GM19452 (cell line): ENCODE results near the gene MEP1B.
"Not testable (repeated sequence)": the region's sequence is repeated elsewhere in the genome, so short reads cannot be mapped to it uniquely, and the experiment has no call there.

Experiments
- ATAC-seq: cut with Tn5 transposase; IDR thresholded peaks from one replicate; pipeline ENCODE4 v1.9.1; 2021; ENCODE audit not compliant: unreplicated experiment

The MEP1B gene

GRCh38 chr18:32208577-32208976 lies 18.7 kb downstream of the MEP1B start:
- no peak for ATAC-seq

DNA sequence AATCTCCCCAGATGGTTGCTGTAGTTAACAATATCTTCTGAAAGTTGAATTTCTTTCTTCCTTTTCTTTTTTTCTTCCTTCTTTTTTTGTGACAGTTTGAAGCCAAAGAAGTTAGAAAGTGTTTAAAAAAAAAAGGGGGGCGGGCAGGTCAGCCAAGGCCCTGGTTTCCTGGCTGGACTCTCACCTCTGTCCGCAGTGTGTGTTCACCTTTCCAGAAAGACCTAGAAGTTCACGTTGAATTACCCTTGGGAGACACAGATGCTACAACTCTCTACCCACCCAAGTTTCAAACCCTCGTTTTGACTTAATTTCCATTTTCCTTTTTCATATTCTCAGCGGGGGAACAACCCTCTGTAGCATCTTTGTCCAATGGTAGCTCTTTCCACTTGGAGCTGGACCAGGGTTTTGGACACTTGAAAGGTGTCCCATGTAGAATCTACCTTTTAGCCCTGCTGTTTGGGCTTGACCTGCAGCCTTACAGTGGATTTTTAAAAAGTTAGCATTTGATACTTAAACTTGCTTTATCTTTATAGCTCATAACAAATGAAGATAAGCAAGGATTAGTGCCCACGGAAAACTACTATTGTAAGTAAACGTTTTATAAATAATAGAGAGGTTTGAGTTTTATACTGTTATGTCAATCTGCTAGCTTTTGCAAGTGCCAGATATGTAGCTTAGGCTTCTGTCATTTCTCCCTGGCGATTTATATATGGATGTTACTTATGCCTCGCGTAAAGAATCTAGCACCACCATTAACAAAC lies 20.0 kb downstream of the MEP1B start:
- ATAC-seq = no peak

GRCh38 chr18:32213693-32214092 lies 23.9 kb downstream of the MEP1B start:
- ATAC-seq = no peak

DNA sequence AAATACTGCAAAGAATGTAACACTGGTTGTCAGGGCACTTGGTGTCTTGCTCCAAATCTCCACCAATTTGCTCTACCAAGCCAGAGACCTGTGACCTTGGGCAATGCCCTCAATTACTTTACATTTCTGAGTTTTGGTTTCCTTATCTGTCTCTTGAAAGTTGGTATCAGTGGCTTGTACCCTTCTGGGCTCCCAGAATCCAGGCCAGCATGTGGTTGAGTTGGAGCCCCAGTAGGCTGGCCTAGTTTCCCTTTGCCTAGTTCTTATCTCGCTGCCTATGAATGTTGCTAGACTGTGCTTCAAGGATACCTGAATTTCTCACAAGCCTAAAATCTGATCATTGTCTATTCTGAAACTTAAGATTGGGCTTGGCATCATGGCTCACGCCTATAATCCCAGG lies 26.6 kb downstream of the MEP1B start:
- no peak for ATAC-seq

DNA sequence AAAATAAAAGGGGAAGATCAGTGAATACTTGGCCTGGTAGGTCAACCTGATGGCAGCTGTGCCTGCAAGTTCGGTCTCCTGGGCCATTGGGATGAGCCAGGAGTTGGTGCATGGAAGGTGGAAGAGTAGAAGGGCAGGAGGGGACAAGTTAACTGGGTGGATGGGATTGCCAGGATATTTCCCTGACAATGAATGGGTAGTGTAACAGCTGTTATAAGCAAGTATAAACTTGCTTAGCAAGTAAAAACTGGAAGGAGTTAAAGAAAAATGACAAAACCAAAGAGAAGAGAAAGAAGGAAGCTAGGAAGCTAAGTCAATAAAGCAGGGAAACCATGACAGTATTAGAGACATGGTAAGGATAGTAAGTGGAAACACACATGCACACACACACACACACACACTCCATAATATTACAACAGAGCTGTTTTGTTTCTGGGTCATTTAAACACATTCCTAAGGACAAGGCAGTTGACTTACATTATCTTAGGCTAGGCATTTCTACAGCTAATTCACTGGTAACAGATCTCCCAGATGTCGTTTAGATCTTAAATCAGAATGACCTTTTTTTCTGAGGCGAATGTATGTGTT lies 29.7 kb downstream of the MEP1B start:
- ATAC-seq = no peak

- not testable (repeated sequence) for ATAC-seq
These were observed 43.5 kb downstream of the MEP1B start for GRCh38 chr18:32233348-32233747.

DNA sequence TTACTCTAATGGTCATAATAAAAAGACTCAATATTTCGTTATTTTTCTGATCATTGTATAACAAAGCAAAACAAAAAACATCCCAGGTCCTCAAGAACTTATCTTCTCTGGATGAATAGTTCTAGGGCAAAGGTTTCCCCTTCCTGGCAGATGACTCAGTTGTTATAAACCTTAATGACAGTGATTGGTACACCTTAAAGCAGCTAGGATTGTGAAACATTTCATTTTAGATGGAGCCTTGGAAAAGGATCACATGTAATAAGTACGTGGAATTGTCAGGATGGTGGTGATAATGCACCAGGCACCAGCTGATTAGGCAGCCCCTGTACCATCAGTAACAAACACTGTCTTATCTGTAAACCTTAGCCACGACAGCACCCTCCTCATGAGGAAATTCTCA lies 47.2 kb downstream of the MEP1B start:
- ATAC-seq = no peak

DNA sequence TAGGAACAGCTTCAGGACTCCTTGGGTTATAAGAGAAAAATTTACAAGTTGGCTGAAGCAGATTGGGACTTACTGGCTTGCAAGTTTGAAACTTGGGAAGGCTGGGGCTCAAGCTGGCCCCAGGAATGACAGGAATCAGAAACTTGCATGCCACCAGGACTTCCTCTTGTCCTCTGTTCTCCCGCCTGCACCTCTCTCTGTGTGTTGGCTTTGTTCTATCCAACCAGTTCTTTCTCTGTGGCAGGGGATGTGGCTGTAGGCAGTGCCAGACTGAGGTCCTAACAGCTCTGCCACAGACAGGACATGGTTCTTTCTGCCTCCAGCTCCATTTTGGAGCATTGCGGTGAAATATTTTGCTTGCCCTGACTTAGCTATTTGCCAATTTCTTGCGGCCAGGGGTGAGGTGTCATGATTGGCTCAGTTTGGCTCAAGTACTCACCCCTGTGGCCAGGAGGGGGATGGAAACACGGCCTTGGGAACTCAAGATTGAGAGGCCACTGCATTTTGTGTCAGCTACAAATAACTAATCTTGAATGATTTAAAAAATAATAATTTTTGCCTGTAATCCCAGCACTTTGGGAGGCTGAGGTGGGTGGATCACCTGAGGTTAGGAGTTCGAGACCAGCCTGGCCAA lies 48.9 kb downstream of the MEP1B start:
- ATAC-seq = no peak

DNA sequence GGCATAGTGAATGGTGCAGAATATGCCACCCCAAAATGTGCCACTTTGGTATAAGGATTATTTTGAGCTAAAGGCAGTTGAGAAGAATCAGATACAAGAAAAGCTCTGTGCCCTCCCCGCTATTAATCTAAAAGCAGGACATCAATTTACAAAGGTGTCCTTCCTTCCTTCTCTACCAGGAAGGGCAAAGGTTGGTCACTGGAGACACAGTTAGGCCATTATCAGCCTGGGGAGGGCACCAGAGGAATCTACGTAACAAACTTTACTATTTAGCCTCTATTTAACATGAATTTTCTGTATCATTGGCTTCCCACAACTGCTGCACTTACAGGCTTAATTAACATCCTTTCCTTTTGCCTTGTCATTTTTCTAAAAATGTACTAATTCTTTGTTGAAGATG lies 52.6 kb downstream of the MEP1B start:
- ATAC-seq = no peak

DNA sequence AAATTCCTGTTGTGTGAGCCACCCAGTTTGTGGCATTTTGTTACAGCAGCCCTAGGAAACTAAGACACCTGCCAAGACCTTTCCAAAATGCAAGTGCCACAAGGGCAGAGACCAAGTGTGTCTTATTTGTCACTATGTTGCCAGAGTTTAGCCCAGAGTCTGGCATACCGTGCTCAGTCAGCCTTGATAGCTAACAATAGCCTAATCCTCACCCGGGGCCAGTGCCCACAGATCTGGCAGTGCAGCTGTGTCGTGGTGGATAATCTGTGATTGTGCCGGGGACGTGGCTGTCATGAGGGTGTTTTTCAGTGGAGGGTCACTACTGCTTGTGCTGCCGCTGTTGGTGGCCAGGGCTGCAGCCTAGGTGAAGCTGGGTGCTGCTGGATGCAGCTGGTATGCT lies 53.5 kb downstream of the MEP1B start:
- ATAC-seq = no peak

GRCh38 chr18:32244881-32245280 lies 55.0 kb downstream of the MEP1B start:
- ATAC-seq = no peak

DNA sequence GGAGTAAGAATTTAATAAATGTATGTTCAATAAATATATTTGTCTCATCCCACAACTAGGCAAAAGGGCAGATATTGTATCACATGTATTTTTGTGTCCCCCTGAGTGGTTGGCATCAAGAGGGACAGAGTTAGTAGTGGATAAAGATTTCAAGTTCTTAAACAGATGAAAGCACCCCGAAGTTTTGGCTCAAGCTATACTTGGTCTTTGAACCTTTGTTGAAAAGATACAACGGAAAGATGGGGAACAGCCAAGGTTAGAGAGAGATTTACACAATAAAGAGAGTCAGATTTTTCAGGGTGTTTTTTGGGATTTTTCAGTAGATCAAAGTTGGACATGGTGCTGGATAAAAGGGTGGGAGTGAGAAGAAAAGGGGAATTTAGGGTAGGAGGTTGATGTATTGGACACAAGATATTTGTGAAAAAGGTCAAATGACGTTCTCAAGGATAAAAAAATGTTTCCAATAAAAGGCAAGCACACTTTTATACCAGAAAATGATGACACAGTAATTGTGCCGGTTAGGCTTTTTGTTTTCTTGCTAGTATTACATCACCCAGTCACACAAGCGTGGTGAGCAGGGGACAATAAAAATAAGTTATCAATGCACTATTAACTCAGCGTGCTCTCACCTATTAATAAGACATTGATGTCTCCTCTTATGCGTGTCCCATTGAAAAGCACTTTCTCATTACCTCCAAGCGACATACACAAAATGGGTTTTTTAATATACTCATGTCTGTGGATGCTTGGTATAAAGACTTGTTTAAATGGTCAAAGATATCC lies 59.5 kb downstream of the MEP1B start:
- ATAC-seq = no peak

GRCh38 chr18:32251466-32251865 lies 61.6 kb downstream of the MEP1B start:
- ATAC-seq = no peak

- no peak for ATAC-seq
These were observed 62.5 kb downstream of the MEP1B start for GRCh38 chr18:32252141-32252860.

GRCh38 chr18:32255570-32255969 lies 65.7 kb downstream of the MEP1B start:
- no peak for ATAC-seq

DNA sequence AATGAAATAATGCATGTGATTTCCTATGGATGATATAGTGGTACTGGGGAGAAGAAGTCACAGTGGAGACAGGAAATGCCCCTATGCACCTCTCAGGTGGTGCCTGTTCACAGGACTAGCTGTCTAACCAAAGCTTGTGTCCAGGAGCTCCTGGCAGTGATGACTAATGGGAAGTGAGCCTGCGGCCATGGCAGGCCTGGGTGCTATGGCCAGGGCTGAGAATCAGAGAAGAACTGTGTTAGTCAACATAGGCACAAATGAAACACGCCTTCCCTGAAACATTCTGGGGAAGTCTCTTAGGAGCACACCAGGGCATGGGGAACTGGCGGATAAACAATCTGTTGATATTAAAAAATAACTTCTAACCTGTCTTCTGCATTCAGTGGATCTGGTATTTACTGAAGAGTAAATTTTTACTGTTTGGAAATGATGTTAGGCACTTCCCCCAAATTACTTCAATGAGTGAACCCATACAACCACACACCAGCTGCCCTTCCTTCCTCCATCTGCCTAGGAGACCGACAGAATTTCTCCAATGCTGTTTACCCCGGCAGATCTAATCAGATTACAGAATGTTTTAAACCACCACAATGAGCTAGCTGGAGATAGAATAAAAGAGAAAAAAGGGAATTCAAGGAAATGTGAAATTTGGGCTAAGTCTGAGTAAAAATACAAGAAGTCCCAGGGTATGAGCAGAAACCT lies 67.4 kb downstream of the MEP1B start:
- ATAC-seq = no peak

GRCh38 chr18:32258148-32258547 lies 68.3 kb downstream of the MEP1B start:
- no peak for ATAC-seq

DNA sequence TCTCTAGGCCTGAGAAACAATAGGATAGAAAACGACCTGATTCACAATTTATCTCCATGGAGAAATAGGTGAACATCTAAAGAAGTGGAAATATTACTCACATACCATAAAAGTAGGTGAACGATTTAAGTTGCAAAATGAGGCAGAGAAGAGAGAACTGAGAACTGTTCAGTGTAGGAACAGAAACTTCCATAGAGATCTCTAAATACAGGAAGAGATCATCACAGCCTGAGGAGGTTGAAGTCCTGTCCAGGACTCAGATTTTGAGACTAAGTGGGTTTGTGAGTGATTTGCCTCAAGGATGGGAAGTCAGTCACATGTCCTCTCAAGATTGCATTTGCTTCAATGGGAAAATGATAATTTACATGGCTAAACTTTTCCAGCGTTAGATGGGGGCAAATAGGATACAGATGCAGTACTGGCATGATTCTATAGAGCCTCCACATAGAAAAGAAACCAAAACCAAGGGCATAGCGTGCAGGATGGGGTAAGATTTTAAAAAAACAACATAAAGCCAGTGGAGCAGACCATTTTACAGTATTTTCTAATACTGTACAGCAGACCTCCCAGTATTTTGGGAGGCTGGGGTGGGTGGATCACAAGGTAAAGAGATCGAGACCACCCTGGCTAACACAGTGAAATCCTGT lies 68.8 kb downstream of the MEP1B start:
- ATAC-seq = no peak

GRCh38 chr18:32259553-32259952 lies 69.7 kb downstream of the MEP1B start:
- no peak for ATAC-seq

DNA sequence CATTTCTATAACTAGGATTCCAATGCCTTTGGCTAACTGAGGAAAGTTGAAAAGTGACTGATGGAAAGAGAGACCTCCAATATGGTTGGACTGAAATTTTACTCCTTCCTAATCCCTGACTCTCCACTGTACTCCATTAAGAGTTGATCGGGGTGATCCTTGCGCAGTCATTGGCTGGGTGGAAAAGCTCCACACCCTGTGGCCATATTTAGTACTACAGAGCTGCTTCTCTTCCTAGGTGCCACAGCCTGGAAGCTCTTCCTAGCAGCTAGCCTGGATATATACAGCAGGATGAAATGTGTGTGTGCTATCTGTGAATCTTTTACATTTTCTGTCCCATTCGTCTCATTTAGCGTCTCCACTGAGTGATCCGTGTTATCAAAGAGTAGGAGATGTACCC lies 71.2 kb downstream of the MEP1B start:
- ATAC-seq = no peak
